GM23338 (cell line): ENCODE results near the gene RCOR3.

Source experiments
- CREB1 ChIP-seq: fragments of 250-450 bp; sonication (Bioruptor Pico); IDR thresholded peaks from 2 replicates; pipeline ENCODE4 v1.5.0; 2020; ENCODE audit warnings: low read depth, mild to moderate bottlenecking, moderate library complexity
- CTCF ChIP-seq, 2 experiments: fragments of 200-600 bp in 1 of 2; sonication (generic) in 1 of 2; conservative IDR thresholded peaks; 2 replicates each; pipeline versions ENCODE4 v1.5.1 to v1.6.1; 2016 to 2017; ENCODE audit warnings: antibody characterized with exemption in 2 of 2, low read depth in 2 of 2, mild to moderate bottlenecking in 2 of 2, moderate library complexity in 1 of 2
- ETS1 ChIP-seq: IDR thresholded peaks from 2 replicates; pipeline ENCODE4 v1.6.1; 2016; ENCODE audit warnings: antibody characterized with exemption
- EZH2 ChIP-seq: fragments of 200-600 bp; sonication (generic); IDR thresholded peaks from one replicate; pipeline ENCODE4 v1.8.0; 2017; ENCODE audit warnings: antibody characterized with exemption, mild to moderate bottlenecking, low read depth; ENCODE audit not compliant: unreplicated experiment
- EZH2phosphoT487 ChIP-seq: fragments of 200-600 bp; sonication (generic); IDR thresholded peaks from one replicate; pipeline ENCODE4 v1.8.1; 2018; ENCODE audit warnings: antibody characterized with exemption; ENCODE audit not compliant: unreplicated experiment
- JUNB ChIP-seq: IDR thresholded peaks from one replicate; pipeline ENCODE4 v1.6.1; 2016; ENCODE audit warnings: antibody characterized with exemption; ENCODE audit not compliant: unreplicated experiment
- NANOG ChIP-seq: IDR thresholded peaks from 2 replicates; pipeline ENCODE4 v1.6.1; 2016; ENCODE audit warnings: antibody characterized with exemption, borderline replicate concordance
- POLR2AphosphoS5 ChIP-seq: IDR thresholded peaks from 2 replicates; pipeline ENCODE4 v1.6.1; 2016; ENCODE audit warnings: antibody characterized with exemption, low read depth
- REST ChIP-seq: IDR thresholded peaks from one replicate; pipeline ENCODE4 v1.6.1; 2018; ENCODE audit warnings: antibody characterized with exemption; ENCODE audit not compliant: unreplicated experiment
- ZNF114 ChIP-seq: fragments of 250-450 bp; sonication (Bioruptor Pico); IDR thresholded peaks from 2 replicates; pipeline ENCODE4 v1.5.0; 2020; ENCODE audit warnings: mild to moderate bottlenecking, moderate library complexity

- TF ChIP-seq REST (no peak), CTCF (conservative IDR thresholded peaks at IDR 0.05; ENCODE audit: low read depth in 2 of 2) (no peak), CREB1 (no peak), EZH2 (no peak), NANOG (no peak), POLR2AphosphoS5 (no peak), EZH2phosphoT487 (no peak), ZNF114 (CRISPR knock-in tag) (no peak), ETS1 (no peak), JUNB (no peak)
These were observed 11.2 kb upstream of the RCOR3 start for GRCh38 chr1:211247921-211248320.
